HepG2 (cell line): ENCODE results near the gene TFG. TPM values are rescaled to one million over a fixed set of nuclear protein-coding genes. Genes with fewer than 3 reads are reported as not detected.
"Not testable (repeated sequence)": the region's sequence is repeated elsewhere in the genome, so short reads cannot be mapped to it uniquely, and the experiment has no call there.

Experiments used
- ATAC-seq: fragments of 200-7000 bp; cut with Tn5 transposase; 3 replicates; pipeline ENCODE4 v1.9.1; 2020; ENCODE audit warnings: mild to moderate bottlenecking, moderate library complexity
- BruUV-seq: library from RNA; stranded (reverse); fragments of 400-500 nt; replicated peaks from 2 replicates; lab custom pipeline; 2021; lab: Mats Ljungman, UMichigan
- CTCF ChIA-PET: fragments of 300-600 bp; formaldehyde crosslinking; extraction: SDS; loops from one replicate; lab custom pipeline; 2021; ENCODE audit warnings: low total read pairs, inconsistent platforms, low intra/inter-chr PET ratio; lab: Yijun Ruan, JAX
- POLR2A ChIA-PET: fragments of 350-600 bp; sonication (Branson Sonifier 250); formaldehyde crosslinking; loops from one replicate; lab custom pipeline; 2020; ENCODE audit warnings: antibody characterized with exemption, inconsistent platforms; lab: Yijun Ruan, JAX
- DNase-seq: peaks from one replicate; pipeline ENCODE4 v3.0.0-alpha.2; 2015; ENCODE audit warnings: low spot score
- FAIRE-seq: peaks from 3 replicates; lab custom pipeline; 2011; peaks lifted over from hg19 to GRCh38; lab: Jason Lieb, UNC
- H2AFZ ChIP-seq: one replicate; pipeline ENCODE4 v1.6.1; 2011; ENCODE audit warnings: low read length, inconsistent platforms
- H3K27ac ChIP-seq: fragments of 300-600 bp; 3 replicates; pipeline ENCODE4 v1.8.0; 2011; ENCODE audit warnings: mixed run types, mild to moderate bottlenecking, mixed read lengths, low read length, inconsistent platforms; ENCODE audit not compliant: insufficient read depth; ENCODE audit errors: extremely low read length
- H3K27me3 ChIP-seq, 2 experiments: fragments of 200-600 bp in 1 of 2; 2 replicates in 1 of 2; 3 replicates in 1 of 2; pipeline versions ENCODE4 v1.6.0 to v1.8.0; 2011; ENCODE audit warnings: low read length in 2 of 2, mild to moderate bottlenecking in 2 of 2, moderate library complexity in 2 of 2, inconsistent platforms in 1 of 2; ENCODE audit not compliant: insufficient read depth in 2 of 2, control insufficient read depth in 1 of 2
- H3K36me3 ChIP-seq, 2 experiments: fragments of 200-600 bp in 1 of 2; replicated peaks in 1 of 2; 2 replicates in 1 of 2; 3 replicates in 1 of 2; pipeline versions ENCODE4 v1.5.1 to v1.8.0; 2011; ENCODE audit warnings: low read length in 2 of 2, inconsistent platforms in 1 of 2; ENCODE audit not compliant: insufficient read depth in 2 of 2, control insufficient read depth in 1 of 2
- H3K4me1 ChIP-seq: 2 replicates; pipeline ENCODE4 v1.5.1; 2012; ENCODE audit warnings: low read length, inconsistent platforms; ENCODE audit not compliant: insufficient read depth
- H3K4me2 ChIP-seq: 2 replicates; pipeline ENCODE4 v1.6.0; 2011; ENCODE audit warnings: low read depth, low read length, inconsistent platforms
- H3K4me3 ChIP-seq, 3 experiments: fragments of 200-600 bp in 1 of 3; sonication (generic), shearing (Covaris generic) in 1 of 3; replicated peaks in 1 of 3; 2 replicates each; pipeline ENCODE4 v1.5.1; 2011 to 2016; ENCODE audit warnings: low read length in 3 of 3, inconsistent platforms in 2 of 3, low read depth in 2 of 3, mild to moderate bottlenecking in 2 of 3, control low read depth in 1 of 3, mixed read lengths in 1 of 3; ENCODE audit not compliant: insufficient read depth in 1 of 3
- H3K79me2 ChIP-seq: one replicate; pipeline ENCODE4 v1.6.1; 2011; ENCODE audit warnings: low read length, inconsistent platforms; ENCODE audit not compliant: insufficient read depth
- H3K9ac ChIP-seq: 2 replicates; pipeline ENCODE4 v1.6.0; 2011; ENCODE audit warnings: mild to moderate bottlenecking, low read depth, low read length, inconsistent platforms; ENCODE audit not compliant: insufficient read depth
- H3K9me3 ChIP-seq: 2 replicates; pipeline ENCODE4 v1.5.1; 2012; ENCODE audit warnings: mild to moderate bottlenecking, low read length
- H4K20me1 ChIP-seq: 2 replicates; pipeline ENCODE4 v1.6.0; 2011; ENCODE audit warnings: inconsistent platforms, mild to moderate bottlenecking, low read length, moderate library complexity; ENCODE audit not compliant: insufficient read depth
- CEBPB ChIP-seq: IDR thresholded peaks from 2 replicates; pipeline ENCODE4 v1.6.1; 2011; ENCODE audit warnings: low read depth, low read length, improper control_type of control experiment, borderline replicate concordance
- WGBS: methylation state at CpG from one replicate; pipeline ENCODE4 v1.1.6; 2017; ENCODE audit warnings: low lambda C conversion rate; 5-methylcytosine and 5-hydroxymethylcytosine counted together
- in situ Hi-C: cut with HindIII; loops from 2 replicates; pipeline ENCODE4 v1.10.0; 2017; ENCODE audit warnings: low pct_unique_long_range_greater_than_20kb; ENCODE audit not compliant: extremely low pct_ligation_motif_present
- intact Hi-C: fragments of 100-400 bp; cut with micrococcal nuclease; formaldehyde crosslinking; loops from one replicate; pipeline ENCODE4 v1.10.0; 2022; ENCODE audit not compliant: unreplicated experiment
- polyA plus RNA-seq, 8 experiments: library from polyadenylated mRNA; depleted of rRNA in 3 of 8; stranded (reverse) in 7 of 8; unstranded in 1 of 8; fragments of >200 nt; fragmentation: Illumina TruSeq in 4 of 8; extraction: Trizol in 4 of 8; gene quantifications; 2 replicates each; pipeline versions ENCODE4 v1.2.1 to v1.2.3, GENCODE V29; 2011 to 2016; ENCODE audit warnings: low read depth in 4 of 8, missing spikeins in 1 of 8, mixed read lengths in 1 of 8; ENCODE audit not compliant: insufficient read depth in 1 of 8
- total RNA-seq, 5 experiments: library from RNA; depleted of rRNA; stranded (reverse); fragments of >200 nt; fragmentation: Illumina TruSeq; extraction: Trizol; gene quantifications; 2 replicates each; pipeline ENCODE4 v1.2.3, GENCODE V29; 2016; ENCODE audit warnings: low read depth in 1 of 5

The TFG gene
- total and polyA plus RNA-seq, 2 of the 13 experiments (the other 11 are each of a cell fraction or from before 2014, with no cell fraction given) = 53.6 to 71.7 TPM

DNA sequence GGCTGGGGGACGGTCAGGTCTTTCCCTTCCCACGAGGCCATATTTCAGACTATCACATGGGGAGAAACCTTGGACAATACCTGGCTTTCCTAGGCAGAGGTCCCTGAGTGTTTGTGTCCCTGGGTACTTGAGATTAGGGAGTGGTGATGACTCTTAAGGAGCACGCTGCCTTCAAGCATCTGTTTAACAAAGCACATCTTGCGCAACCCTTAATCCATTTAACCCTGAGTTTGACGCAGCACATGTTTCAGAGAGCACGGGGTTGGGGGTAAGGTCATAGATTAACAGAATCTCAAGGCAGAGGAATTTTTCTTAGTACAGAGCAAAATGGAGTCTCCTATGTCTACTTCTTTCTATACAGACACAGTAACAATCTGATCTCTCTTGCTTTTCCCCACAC is 42.6 kb upstream of the TFG start:
- H2AFZ ChIP-seq, H3K36me3 ChIP-seq, H3K4me2 ChIP-seq, H3K9ac ChIP-seq, BruUV-seq: not testable (repeated sequence)
- TF ChIP-seq CEBPB = peak; percentile 29; the same call in 1 of the 2 replicates
- TF ChIP-seq, all 625 proteins: peak for 1; not testable (repeated sequence) for 624
- H3K9me3 ChIP-seq, FAIRE-seq, POLR2A ChIA-PET, H3K4me3 ChIP-seq, H3K4me1 ChIP-seq, H3K79me2 ChIP-seq, H3K27ac ChIP-seq, CTCF ChIA-PET, DNase-seq, in situ Hi-C loops, ATAC-seq, H3K27me3 ChIP-seq, intact Hi-C loops, H4K20me1 ChIP-seq: not testable (repeated sequence)
- WGBS = 33% methylated on average over 3 of the region's 6 CpGs

DNA sequence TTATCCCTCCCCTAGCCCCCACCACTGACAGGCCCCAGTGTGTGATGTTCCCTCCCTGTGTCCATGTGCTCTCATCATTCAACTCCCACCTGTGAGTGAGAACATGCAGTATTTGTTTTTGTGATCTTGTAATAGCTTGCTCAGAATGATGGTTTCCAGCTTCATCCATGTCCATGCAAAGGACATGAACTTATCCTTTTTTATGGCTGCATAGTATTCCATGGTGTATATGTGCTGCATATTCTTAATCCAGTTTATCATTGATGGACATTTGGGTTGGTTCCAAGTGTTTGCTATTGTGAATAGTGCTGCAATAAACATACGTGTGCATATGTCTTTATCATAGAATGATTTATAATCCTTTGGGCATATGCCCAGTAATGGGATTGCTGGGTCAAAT is 42.0 kb upstream of the TFG start:
- in situ Hi-C loops, H3K27me3 ChIP-seq, H2AFZ ChIP-seq, FAIRE-seq, H3K79me2 ChIP-seq, H4K20me1 ChIP-seq, H3K9me3 ChIP-seq, intact Hi-C loops, H3K36me3 ChIP-seq, CTCF ChIA-PET, H3K4me2 ChIP-seq, ATAC-seq, DNase-seq, H3K9ac ChIP-seq, POLR2A ChIA-PET, H3K4me3 ChIP-seq, BruUV-seq, H3K4me1 ChIP-seq, H3K27ac ChIP-seq: not testable (repeated sequence)
- WGBS = 5% methylated on average over 1 of the region's 1 CpG

DNA sequence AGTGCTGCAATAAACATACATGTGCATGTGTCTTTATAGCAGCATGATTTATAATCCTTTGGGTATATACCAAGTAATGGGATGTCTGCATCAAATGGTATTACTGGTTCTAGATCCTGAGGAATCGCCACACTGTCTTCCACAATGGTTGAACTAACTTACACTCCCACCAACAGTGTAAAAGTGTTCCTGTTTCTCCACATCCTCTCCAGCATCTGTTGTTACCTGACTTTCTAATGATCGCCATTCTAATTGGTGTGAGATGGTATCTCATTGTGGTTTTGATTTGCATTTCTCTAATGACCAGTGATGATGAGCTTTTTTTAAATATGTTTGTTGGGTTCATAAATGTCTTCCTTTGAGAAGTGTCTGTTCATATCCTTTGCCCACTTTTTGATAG is 38.3 kb upstream of the TFG start:
- ATAC-seq, in situ Hi-C loops, H3K79me2 ChIP-seq, H3K9me3 ChIP-seq, H3K4me3 ChIP-seq, H3K9ac ChIP-seq, H3K27ac ChIP-seq, DNase-seq, H3K4me1 ChIP-seq, FAIRE-seq, H3K36me3 ChIP-seq, H3K4me2 ChIP-seq, H4K20me1 ChIP-seq, H2AFZ ChIP-seq, BruUV-seq, POLR2A ChIA-PET, CTCF ChIA-PET, H3K27me3 ChIP-seq, intact Hi-C loops: not testable (repeated sequence)
- WGBS = 43% methylated on average over 2 of the region's 2 CpGs
